ENCODE results near the gene SMC1B.
"Not testable (repeated sequence)": the region's sequence is repeated elsewhere in the genome, so short reads cannot be mapped to it uniquely, and the experiment has no call there.

Gene SMC1B

GRCh38 chr22:45420011-45420410, 6.6 kb upstream of the SMC1B start:
- DNase-seq, result no peak

GRCh38 chr22:45418770-45419138, 5.4 kb upstream of the SMC1B start:
- DNase-seq, result no peak

GRCh38 chr22:45418056-45418769, 4.8 kb upstream of the SMC1B start:
- DNase-seq, result no peak

- no peak for DNase-seq
Observed at GRCh38 chr22:45413013-45413367, 409 bp downstream of the SMC1B start.

GRCh38 chr22:45407793-45408192, 5.6 kb downstream of the SMC1B start:
- no peak for DNase-seq

GRCh38 chr22:45402466-45402985, 10.9 kb downstream of the SMC1B start:
- no peak for DNase-seq

GRCh38 chr22:45399712-45400445, 13.5 kb downstream of the SMC1B start:
- no peak for DNase-seq

- DNase-seq, result no peak
Observed at GRCh38 chr22:45398214-45398613, 15.2 kb downstream of the SMC1B start.

- DNase-seq, result no peak
Observed at GRCh38 chr22:45397806-45398205, 15.6 kb downstream of the SMC1B start.

GRCh38 chr22:45389546-45389945, 23.9 kb downstream of the SMC1B start:
- DNase-seq, result no peak

GRCh38 chr22:45381348-45381747, 32.1 kb downstream of the SMC1B start:
- no peak for DNase-seq

GRCh38 chr22:45376703-45377102, 36.7 kb downstream of the SMC1B start:
- no peak for DNase-seq

- DNase-seq, result no peak
Observed at GRCh38 chr22:45376009-45376408, 37.4 kb downstream of the SMC1B start.

GRCh38 chr22:45373592-45373991, 39.8 kb downstream of the SMC1B start:
- DNase-seq, result not testable (repeated sequence)

- DNase-seq, result no peak
Observed at GRCh38 chr22:45366713-45367112, 46.7 kb downstream of the SMC1B start.

GRCh38 chr22:45359627-45360026, 53.8 kb downstream of the SMC1B start:
- DNase-seq, result no peak

- no peak for DNase-seq
Observed at GRCh38 chr22:45358127-45358526, 55.3 kb downstream of the SMC1B start.

GRCh38 chr22:45357490-45357889, 55.9 kb downstream of the SMC1B start:
- DNase-seq, result no peak

GRCh38 chr22:45353786-45354185, 59.6 kb downstream of the SMC1B start:
- no peak for DNase-seq

GRCh38 chr22:45352757-45353156, 60.6 kb downstream of the SMC1B start:
- DNase-seq, result not testable (repeated sequence)

- no peak for DNase-seq
Observed at GRCh38 chr22:45351956-45352355, 61.4 kb downstream of the SMC1B start.

- DNase-seq, result no peak
Observed at GRCh38 chr22:45349916-45350315, 63.5 kb downstream of the SMC1B start.

- DNase-seq, result no peak
Observed at GRCh38 chr22:45344334-45344733, 69.1 kb downstream of the SMC1B start.

- no peak for DNase-seq
Observed at GRCh38 chr22:45343143-45343542, 70.3 kb downstream of the SMC1B start.
